GM19455 (cell line): ENCODE results near the gene NUDT12.

Experiments
- ATAC-seq: cut with Tn5 transposase; IDR thresholded peaks from one replicate; pipeline ENCODE4 v1.9.1; 2021; ENCODE audit not compliant: unreplicated experiment

NUDT12 gene

GRCh38 chr5:103562453-103563157, at the start of gene NUDT12:
Gene NUDT12, minus strand, starts transcription at chr5:103562789. Its CDS starts 2,541 bp downstream, at chr5:103560248.
- peak; percentile 93 for ATAC-seq

- ATAC-seq, result no peak
Observed at GRCh38 chr5:103607346-103607745, 44.8 kb upstream of the NUDT12 start.

- ATAC-seq, result no peak
Observed at GRCh38 chr5:103605277-103605676, 42.7 kb upstream of the NUDT12 start.

- no peak for ATAC-seq
Observed at GRCh38 chr5:103602438-103602837, 39.8 kb upstream of the NUDT12 start.

- no peak for ATAC-seq
Observed at GRCh38 chr5:103601314-103601713, 38.7 kb upstream of the NUDT12 start.

GRCh38 chr5:103600086-103600485, 37.5 kb upstream of the NUDT12 start:
- no peak for ATAC-seq

- no peak for ATAC-seq
Observed at GRCh38 chr5:103598997-103599566, 36.5 kb upstream of the NUDT12 start.

GRCh38 chr5:103590221-103590620, 27.6 kb upstream of the NUDT12 start:
- no peak for ATAC-seq

- ATAC-seq, result no peak
Observed at GRCh38 chr5:103589776-103590175, 27.2 kb upstream of the NUDT12 start.

- no peak for ATAC-seq
Observed at GRCh38 chr5:103589357-103589756, 26.8 kb upstream of the NUDT12 start.

GRCh38 chr5:103587185-103587748, 24.7 kb upstream of the NUDT12 start:
- no peak for ATAC-seq

GRCh38 chr5:103582364-103582763, 19.8 kb upstream of the NUDT12 start:
- no peak for ATAC-seq

GRCh38 chr5:103573411-103573810, 10.8 kb upstream of the NUDT12 start:
- ATAC-seq, result no peak

- ATAC-seq, result no peak
Observed at GRCh38 chr5:103572454-103572853, 9.9 kb upstream of the NUDT12 start.

GRCh38 chr5:103571730-103572129, 9.1 kb upstream of the NUDT12 start:
- no peak for ATAC-seq

- no peak for ATAC-seq
Observed at GRCh38 chr5:103569313-103570060, 6.9 kb upstream of the NUDT12 start.

GRCh38 chr5:103565719-103566118, 3.1 kb upstream of the NUDT12 start:
- no peak for ATAC-seq

- peak; percentile 47 for ATAC-seq
Observed at GRCh38 chr5:103561685-103562452, 720 bp downstream of the NUDT12 start.

GRCh38 chr5:103560826-103561225, 1.8 kb downstream of the NUDT12 start:
- no peak for ATAC-seq

- no peak for ATAC-seq
Observed at GRCh38 chr5:103546858-103547257, 15.7 kb downstream of the NUDT12 start.

- no peak for ATAC-seq
Observed at GRCh38 chr5:103542441-103542840, 20.1 kb downstream of the NUDT12 start.
